ENCODE results near the gene MS4A10. TPM values are rescaled to one million over a fixed set of nuclear protein-coding genes. Genes with fewer than 3 reads are reported as not detected.
A peak's percentile ranks its signal among the peaks of the same experiment; 100 is the strongest.

MS4A10 gene
- total RNA-seq: 0.47 and 1.2 TPM in 2 replicates
- 0.21 and 1.8 TPM in 2 replicates for polyA plus RNA-seq

DNA sequence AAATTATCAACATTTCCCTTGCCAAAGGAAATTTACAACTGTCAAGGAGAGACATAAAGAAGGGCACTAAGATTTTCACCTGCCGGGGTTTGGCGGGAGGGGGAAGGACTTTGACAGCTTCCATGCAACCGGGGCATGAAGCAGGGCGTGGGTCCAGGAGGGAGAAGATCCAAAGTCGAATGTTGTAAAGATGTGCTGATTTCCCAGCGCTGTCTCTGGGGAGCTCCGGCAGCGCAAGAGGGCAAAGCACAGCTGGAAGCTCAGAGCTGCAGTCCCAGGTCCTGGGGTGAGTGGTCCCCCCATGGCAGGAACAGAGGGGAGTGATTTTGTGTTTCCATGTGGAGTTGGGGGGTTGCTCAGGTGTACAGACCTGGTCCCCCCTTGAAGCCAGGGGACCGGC, at the start of gene MS4A10:
Gene MS4A10, plus strand, starts transcription at position 198 of the 400 bp plus-strand sequence. CDS start 5,003 bp downstream, outside the sequence.
- WGBS (ENCODE audit: low lambda C conversion rate, missing lambda C conversion rate): 77% methylated on average over 9 of the region's 9 CpGs

DNA sequence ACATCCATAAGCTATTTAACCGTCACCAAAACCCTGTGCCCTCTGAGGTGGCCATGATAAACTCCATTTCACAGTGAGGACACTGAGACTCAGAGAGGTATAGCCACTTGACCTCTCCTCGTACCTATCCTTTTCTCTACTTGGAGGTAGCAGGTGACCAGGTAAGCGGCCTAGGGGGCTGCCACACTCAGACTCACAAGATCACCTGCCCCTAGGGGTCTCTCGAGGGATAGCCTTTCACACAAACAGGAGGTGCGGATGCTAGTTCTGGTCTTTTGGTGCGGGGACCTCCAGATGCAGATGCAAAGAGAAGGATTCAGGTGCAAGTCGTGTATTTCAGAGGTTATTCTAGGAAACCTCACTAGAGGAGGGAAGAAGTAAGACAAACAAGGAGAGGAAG, 46.0 kb upstream of the MS4A10 start:
- Histone ChIP-seq H3K4me3 (no peak overlapping the region), H3K27me3 (no peaks in the 10 kb centered on the region), H3K4me1 (ENCODE audit: insufficient read depth) (no peaks in the 10 kb centered on the region), H3K36me3 (replicated peaks; ENCODE audit: insufficient read depth, low read depth) (no peaks in the 10 kb centered on the region), H3K9me3 (ENCODE audit: low read depth) (no peaks in the 10 kb centered on the region), H3K27ac (no peak overlapping the region), H3K4me2 (no peak overlapping the region), H3K9me2 (replicated peaks; ENCODE audit: insufficient read depth) (no peaks in the 10 kb centered on the region), H3K79me2 (no peaks in the 10 kb centered on the region), H4K20me1 (ENCODE audit: insufficient read depth, poor library complexity, severe bottlenecking) (no peaks in the 10 kb centered on the region), H2AFZ (no peak overlapping the region)
- TF ChIP-seq, protein P1, sequence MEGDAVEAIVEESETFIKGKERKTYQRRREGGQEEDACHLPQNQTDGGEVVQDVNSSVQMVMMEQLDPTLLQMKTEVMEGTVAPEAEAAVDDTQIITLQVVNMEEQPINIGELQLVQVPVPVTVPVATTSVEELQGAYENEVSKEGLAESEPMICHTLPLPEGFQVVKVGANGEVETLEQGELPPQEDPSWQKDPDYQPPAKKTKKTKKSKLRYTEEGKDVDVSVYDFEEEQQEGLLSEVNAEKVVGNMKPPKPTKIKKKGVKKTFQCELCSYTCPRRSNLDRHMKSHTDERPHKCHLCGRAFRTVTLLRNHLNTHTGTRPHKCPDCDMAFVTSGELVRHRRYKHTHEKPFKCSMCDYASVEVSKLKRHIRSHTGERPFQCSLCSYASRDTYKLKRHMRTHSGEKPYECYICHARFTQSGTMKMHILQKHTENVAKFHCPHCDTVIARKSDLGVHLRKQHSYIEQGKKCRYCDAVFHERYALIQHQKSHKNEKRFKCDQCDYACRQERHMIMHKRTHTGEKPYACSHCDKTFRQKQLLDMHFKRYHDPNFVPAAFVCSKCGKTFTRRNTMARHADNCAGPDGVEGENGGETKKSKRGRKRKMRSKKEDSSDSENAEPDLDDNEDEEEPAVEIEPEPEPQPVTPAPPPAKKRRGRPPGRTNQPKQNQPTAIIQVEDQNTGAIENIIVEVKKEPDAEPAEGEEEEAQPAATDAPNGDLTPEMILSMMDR (IDR thresholded peaks at IDR 0.05; ENCODE audit: poor library complexity): no peak
- TF ChIP-seq EZH2 (IDR thresholded peaks at IDR 0.05; ENCODE audit: borderline replicate concordance): no peak
- TF ChIP-seq EZH2phosphoT487 (IDR thresholded peaks at IDR 0.05; ENCODE audit: low read depth, severe bottlenecking, unreplicated experiment): no peak
- WGBS (ENCODE audit: low lambda C conversion rate, missing lambda C conversion rate): 77% methylated on average over 7 of the region's 7 CpGs
- no peak for DNase-seq (ENCODE audit: low spot score)

More for the DNA sequence above, at the start of gene MS4A10:
- H4K20me1 ChIP-seq (ENCODE audit: insufficient read depth, poor library complexity, severe bottlenecking): no peaks in the 10 kb centered on the region
- peak; percentile 26 for DNase-seq (ENCODE audit: low spot score)
- no peak for TF ChIP-seq EZH2phosphoT487 (IDR thresholded peaks at IDR 0.05; ENCODE audit: low read depth, severe bottlenecking, unreplicated experiment)
- TF ChIP-seq, protein P1 (IDR thresholded peaks at IDR 0.05; ENCODE audit: poor library complexity): no peak
- TF ChIP-seq EZH2 (IDR thresholded peaks at IDR 0.05; ENCODE audit: borderline replicate concordance): no peak
- H3K27ac ChIP-seq: no peak within 1 kb of the TSS
- no peaks in the 10 kb centered on the region for H3K79me2 ChIP-seq
- no peak within 1 kb of the TSS for H3K4me2 ChIP-seq
- H3K9me3 ChIP-seq (ENCODE audit: low read depth): no peaks in the 10 kb centered on the region
- H3K4me3 ChIP-seq: no peak within 1 kb of the TSS
- no peaks in the 10 kb centered on the region for H3K36me3 ChIP-seq (replicated peaks; ENCODE audit: insufficient read depth, low read depth)
- no peaks in the 10 kb centered on the region for H3K9me2 ChIP-seq (replicated peaks; ENCODE audit: insufficient read depth)
- no peaks in the 10 kb centered on the region for H3K27me3 ChIP-seq
- peaks cover 5% of the 10 kb centered on the region for H3K4me1 ChIP-seq (ENCODE audit: insufficient read depth)
- H2AFZ ChIP-seq: no peak within 1 kb of the TSS

- no peaks in the 10 kb centered on the region for H3K9me2 ChIP-seq (replicated peaks; ENCODE audit: insufficient read depth)
- TF ChIP-seq, protein P1 (IDR thresholded peaks at IDR 0.05; ENCODE audit: poor library complexity): no peak
- no peak for TF ChIP-seq EZH2 (IDR thresholded peaks at IDR 0.05; ENCODE audit: borderline replicate concordance)
- no peak for TF ChIP-seq EZH2phosphoT487 (IDR thresholded peaks at IDR 0.05; ENCODE audit: low read depth, severe bottlenecking, unreplicated experiment)
- H2AFZ ChIP-seq: no peak overlapping the region
- no peaks in the 10 kb centered on the region for H3K27me3 ChIP-seq
- no peaks in the 10 kb centered on the region for H3K9me3 ChIP-seq (ENCODE audit: low read depth)
- no peak overlapping the region for H3K4me3 ChIP-seq
- H4K20me1 ChIP-seq (ENCODE audit: insufficient read depth, poor library complexity, severe bottlenecking): no peaks in the 10 kb centered on the region
- no peaks in the 10 kb centered on the region for H3K4me1 ChIP-seq (ENCODE audit: insufficient read depth)
- no peak overlapping the region for H3K27ac ChIP-seq
- H3K4me2 ChIP-seq: no peak overlapping the region
- DNase-seq (ENCODE audit: low spot score): no peak
- no peaks in the 10 kb centered on the region for H3K36me3 ChIP-seq (replicated peaks; ENCODE audit: insufficient read depth, low read depth)
- no peaks in the 10 kb centered on the region for H3K79me2 ChIP-seq
These were observed 44.6 kb upstream of the MS4A10 start for GRCh38 chr11:60740573-60740972.

DNA sequence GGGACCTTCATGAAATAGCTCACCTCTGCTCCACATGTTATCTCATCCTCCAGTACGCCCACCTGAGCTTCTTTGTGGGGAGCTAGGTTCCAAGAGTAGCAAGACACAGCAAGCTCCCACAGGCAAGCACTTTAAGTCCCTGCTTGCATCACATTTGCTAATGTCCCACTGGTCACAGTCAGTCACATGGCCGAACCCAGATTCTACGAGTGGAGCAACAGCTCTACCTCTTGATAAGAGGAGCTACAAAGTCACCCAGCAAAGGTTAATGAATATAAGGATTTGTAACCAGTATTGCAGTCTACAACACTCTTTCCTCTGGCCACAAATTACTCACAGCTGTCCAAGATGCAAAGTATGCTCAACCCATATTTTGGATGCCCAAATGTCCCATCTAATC, 43.7 kb upstream of the MS4A10 start:
- no peak overlapping the region for H3K4me3 ChIP-seq
- H4K20me1 ChIP-seq (ENCODE audit: insufficient read depth, poor library complexity, severe bottlenecking): no peaks in the 10 kb centered on the region
- H3K79me2 ChIP-seq: no peaks in the 10 kb centered on the region
- H3K4me2 ChIP-seq: no peak overlapping the region
- no peak overlapping the region for H2AFZ ChIP-seq
- 76% methylated on average over 3 of the region's 3 CpGs for WGBS (ENCODE audit: low lambda C conversion rate, missing lambda C conversion rate)
- no peak overlapping the region for H3K27ac ChIP-seq
- no peaks in the 10 kb centered on the region for H3K9me2 ChIP-seq (replicated peaks; ENCODE audit: insufficient read depth)
- H3K9me3 ChIP-seq (ENCODE audit: low read depth): no peaks in the 10 kb centered on the region
- DNase-seq (ENCODE audit: low spot score): no peak
- H3K27me3 ChIP-seq: no peaks in the 10 kb centered on the region
- H3K36me3 ChIP-seq (replicated peaks; ENCODE audit: insufficient read depth, low read depth): no peaks in the 10 kb centered on the region
- TF ChIP-seq EZH2phosphoT487 (IDR thresholded peaks at IDR 0.05; ENCODE audit: low read depth, severe bottlenecking, unreplicated experiment) (no peak), EZH2 (IDR thresholded peaks at IDR 0.05; ENCODE audit: borderline replicate concordance) (no peak)
- TF ChIP-seq, protein P1 (IDR thresholded peaks at IDR 0.05; ENCODE audit: poor library complexity): no peak
- no peaks in the 10 kb centered on the region for H3K4me1 ChIP-seq (ENCODE audit: insufficient read depth)
